GM12874 (cell line): ENCODE measurements around the gene ZFTA.

Experiments
- TF ChIP-seq, protein P1 (sequence below): IDR thresholded peaks from 2 replicates; pipeline ENCODE4 v1.5.1; 2011; ENCODE audit warnings: low read depth, mild to moderate bottlenecking, control low read depth, low read length, moderate library complexity; ENCODE audit not compliant: insufficient read depth

The ZFTA gene

DNA sequence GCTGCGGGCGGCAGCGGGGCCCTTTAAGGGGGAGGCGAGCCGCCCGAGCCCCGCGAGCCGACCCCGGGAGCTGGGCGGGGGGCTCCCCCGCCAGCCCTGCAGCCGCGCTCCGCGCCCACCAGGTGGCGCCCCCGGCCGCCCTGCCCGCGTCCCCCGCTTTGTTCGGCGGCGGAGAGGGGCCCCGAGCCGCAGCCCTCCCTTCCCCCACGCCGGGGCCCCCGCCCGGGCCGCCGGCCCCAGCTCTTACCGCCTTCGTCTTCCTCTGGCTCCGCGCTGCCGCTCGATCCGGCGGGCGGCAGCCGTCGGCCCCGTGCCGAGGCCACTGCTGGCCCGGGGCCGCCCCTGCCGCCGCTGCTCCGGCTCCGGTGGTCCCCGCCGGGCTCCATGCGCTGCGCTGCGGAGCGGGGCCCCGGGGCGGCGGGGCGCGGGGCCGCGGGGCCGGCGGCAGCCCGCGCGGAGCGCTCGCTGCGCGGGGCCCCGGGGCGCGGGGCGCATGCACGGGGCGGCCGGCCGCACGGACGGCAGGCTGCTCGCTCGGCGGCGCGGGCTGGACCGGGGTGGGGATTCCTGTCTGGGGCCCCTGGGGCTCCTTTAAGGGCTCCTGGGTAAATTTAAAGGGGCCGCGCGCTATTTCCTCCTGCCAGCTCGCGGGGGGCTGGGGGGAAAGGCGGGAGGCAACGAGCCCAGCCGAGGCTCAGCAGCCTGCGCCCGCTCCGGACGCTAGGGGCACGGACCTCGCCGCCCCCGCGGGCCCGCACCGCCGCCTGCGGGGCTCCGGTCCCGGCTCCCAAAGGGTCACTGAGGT lies at the start of gene ZFTA:
Gene ZFTA, minus strand, starts transcription at position 539 of the 805 bp plus-strand sequence. Its CDS starts 153 bp downstream, at position 386.
- TF ChIP-seq, protein P1, sequence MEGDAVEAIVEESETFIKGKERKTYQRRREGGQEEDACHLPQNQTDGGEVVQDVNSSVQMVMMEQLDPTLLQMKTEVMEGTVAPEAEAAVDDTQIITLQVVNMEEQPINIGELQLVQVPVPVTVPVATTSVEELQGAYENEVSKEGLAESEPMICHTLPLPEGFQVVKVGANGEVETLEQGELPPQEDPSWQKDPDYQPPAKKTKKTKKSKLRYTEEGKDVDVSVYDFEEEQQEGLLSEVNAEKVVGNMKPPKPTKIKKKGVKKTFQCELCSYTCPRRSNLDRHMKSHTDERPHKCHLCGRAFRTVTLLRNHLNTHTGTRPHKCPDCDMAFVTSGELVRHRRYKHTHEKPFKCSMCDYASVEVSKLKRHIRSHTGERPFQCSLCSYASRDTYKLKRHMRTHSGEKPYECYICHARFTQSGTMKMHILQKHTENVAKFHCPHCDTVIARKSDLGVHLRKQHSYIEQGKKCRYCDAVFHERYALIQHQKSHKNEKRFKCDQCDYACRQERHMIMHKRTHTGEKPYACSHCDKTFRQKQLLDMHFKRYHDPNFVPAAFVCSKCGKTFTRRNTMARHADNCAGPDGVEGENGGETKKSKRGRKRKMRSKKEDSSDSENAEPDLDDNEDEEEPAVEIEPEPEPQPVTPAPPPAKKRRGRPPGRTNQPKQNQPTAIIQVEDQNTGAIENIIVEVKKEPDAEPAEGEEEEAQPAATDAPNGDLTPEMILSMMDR, result peak; percentile 80

DNA sequence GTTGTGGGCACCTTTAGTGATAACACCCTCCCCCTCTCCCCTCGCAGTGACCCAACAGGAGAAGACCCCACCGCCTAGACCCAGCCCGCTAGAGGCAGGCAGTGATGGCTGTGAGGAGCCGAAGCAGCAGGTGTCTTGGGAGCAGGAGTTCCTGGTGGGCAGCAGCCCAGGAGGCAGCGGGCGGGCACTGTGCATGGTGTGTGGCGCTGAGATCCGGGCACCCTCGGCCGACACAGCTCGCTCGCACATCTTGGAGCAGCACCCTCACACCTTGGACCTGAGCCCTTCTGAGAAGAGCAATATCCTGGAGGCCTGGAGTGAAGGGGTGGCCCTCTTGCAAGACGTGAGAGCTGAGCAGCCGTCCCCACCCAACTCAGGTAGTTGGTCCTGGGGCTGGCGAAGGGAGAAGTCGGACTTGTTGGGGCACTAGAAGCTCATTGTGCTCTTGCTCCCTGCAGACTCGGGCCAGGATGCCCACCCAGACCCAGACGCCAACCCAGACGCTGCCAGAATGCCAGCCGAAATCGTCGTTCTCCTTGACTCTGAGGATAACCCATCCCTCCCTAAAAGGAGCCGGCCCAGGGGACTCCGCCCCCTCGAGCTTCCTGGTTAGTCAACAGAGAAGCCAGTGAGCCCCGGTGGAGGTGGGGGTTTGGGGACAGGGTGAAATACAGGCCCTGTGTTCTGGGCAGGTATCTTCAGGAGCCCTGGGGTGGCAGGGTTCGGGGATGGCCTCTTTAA lies 49.4 kb upstream of the ZFTA start:
- TF ChIP-seq, protein P1, result no peak

GRCh38 chr11:63816732-63817131 lies 48.2 kb upstream of the ZFTA start:
- TF ChIP-seq, protein P1, result no peak

DNA sequence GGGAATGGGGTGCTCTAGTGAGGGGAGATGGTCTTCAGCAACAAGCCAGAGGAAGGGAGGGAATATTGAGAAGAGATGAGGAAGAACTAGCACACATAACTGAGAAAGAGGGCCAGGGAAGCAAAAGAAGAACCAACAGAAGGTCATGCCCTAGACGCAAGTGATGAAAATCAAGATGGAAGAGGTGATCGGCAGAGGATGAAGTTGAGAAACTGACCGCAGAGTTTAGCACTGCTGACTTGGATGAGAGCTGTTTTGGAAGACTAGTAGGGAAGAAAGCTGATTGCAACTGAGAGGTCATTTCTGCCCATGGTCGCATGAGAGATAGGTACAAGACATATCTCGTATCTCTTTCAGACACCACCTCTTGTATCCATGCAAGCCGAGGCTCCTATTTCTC lies 47.6 kb upstream of the ZFTA start:
- TF ChIP-seq, protein P1, result no peak

DNA sequence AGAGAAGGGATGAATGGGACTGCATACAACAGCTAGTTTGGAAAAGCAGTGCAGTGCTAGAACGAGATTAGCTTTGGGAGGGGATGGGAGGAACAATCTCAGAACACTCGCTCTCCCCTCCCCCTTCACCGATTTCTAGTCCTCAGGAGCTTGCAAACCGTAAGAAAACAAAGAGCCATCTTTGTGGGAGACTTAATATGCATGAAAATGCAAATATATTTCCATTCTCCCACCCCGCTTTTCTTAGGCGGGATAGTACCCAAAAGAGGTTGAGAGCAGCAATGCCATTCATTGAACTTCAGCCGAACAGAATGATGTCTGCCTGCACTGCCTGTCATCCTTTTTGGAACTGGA lies 45.8 kb upstream of the ZFTA start:
- TF ChIP-seq, protein P1, result no peak

- TF ChIP-seq, protein P1, result no peak
Observed at GRCh38 chr11:63813563-63814382, 45.2 kb upstream of the ZFTA start.
